HG03342 (cell line): ENCODE results near the gene ABHD18.
"Not testable (repeated sequence)": the region's sequence is repeated elsewhere in the genome, so short reads cannot be mapped to it uniquely, and the experiment has no call there.

Experiments
- ATAC-seq: cut with Tn5 transposase; IDR thresholded peaks from one replicate; pipeline ENCODE4 v1.9.1; 2021; ENCODE audit warnings: mild to moderate bottlenecking, moderate library complexity; ENCODE audit not compliant: unreplicated experiment

The ABHD18 gene

DNA sequence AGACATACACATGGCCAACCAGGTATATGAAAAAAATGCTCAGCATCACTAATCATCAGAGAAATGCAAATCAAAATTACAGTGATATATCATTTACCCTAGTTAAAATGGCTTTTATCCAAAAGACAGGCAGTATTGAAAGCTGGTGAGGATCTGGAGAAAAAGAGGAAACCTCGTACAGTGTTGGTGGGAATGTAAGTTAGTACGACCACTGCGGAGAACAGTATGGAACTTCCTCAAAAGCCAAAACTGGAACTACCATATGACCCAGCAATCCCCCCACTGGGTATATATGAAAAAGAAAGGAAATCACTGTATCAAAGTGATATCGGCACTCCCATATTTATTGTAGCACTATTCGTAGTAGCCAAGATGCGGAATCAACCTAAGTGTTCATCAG is 23.4 kb downstream of the ABHD18 start:
- no peak for ATAC-seq

DNA sequence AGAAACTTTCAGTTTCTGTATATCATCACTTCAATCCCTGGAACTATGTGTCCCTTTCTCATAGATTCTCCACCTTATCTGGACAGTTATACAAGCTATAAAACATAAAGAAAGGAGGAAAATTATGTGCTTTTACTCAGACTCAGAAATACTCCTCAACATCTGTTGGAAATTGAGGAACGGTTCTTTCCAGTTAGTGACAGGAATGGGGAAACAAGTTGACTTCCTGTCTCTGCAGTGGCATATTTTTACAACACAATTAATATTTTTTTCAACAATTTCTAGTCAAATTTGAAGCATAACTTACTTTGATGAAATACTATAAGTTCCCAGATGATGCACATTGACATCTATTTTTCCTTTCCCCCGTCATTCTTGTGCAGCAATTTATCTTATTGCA is 27.9 kb downstream of the ABHD18 start:
- no peak for ATAC-seq

DNA sequence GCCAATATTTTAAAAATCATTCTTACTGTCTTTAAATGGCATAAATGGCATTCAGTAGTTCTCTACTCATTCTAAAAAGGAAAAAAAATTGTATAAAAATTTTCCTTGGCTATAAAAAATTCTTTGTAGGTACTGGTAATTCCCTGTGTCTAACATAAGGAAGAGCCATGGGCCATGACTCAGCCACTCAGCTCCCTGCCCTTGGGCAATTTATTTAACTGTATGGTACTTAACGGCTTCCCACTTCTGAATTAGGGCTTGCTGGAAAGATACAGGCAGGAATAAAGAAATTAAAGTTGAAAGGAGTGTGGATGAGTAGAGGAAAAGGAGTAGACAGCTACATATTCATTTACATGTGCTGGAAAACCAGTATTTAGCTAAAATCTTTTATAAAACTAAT is 30.6 kb downstream of the ABHD18 start:
- ATAC-seq = no peak

DNA sequence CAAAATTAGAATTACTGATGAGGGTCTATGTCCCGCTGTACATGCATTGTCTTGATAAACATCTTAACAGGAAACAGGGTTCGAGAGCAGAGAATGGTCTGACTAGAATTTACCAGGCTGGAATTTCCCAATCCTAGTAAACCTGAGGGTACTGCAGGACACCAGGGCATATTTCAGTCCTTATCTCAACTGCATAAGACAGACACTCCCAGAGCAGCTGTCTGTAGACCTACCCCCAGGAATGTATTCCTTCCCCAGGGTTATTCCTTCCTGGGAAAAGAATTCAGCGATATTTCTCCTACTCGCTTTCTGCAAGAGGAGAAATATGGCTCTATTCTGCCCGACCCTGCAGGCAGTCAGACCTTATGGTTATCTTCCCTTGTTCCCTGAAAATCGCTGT is 31.3 kb downstream of the ABHD18 start:
- not testable (repeated sequence) for ATAC-seq

DNA sequence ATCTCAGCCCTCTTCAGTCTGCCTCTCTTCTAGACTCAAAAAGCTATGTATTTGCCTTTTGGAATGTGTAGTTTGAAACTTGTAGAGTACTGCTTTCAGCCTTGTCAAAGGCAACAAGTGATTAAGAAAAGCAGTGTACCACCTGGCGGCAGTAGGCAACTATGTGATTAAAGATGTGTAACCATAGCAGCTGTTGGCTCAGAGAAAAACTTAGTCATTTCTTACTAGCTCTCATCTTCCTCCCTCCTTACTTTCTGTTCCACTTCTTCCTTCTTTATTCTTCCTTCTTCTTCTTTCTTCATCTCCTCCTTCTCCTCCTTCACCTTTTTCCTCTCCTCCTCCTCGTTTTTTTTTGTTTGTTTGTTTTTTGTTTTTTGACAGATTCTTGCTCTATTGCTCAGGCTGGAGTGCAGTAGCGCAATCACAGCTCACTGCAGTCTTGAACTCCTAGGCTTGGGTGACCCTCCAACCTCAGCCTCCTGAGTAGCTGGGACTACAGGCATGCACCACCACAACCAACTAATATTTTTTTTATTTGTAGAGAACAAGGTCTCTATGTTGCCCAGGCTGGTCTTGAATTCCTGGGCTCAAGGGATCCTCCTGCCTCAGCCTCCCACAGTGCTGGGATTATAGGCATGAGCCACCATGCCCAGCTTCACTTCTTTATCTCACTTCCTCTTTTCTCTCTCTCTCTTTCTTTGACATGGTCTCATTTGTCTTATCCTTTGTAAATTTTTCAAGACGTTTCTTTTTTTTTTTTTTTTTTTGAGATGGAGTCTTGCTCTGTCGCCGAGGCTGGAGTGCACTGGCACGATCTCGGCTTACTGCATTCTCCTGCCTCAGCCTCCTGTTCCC is 32.6 kb downstream of the ABHD18 start:
- ATAC-seq = peak; percentile 99

DNA sequence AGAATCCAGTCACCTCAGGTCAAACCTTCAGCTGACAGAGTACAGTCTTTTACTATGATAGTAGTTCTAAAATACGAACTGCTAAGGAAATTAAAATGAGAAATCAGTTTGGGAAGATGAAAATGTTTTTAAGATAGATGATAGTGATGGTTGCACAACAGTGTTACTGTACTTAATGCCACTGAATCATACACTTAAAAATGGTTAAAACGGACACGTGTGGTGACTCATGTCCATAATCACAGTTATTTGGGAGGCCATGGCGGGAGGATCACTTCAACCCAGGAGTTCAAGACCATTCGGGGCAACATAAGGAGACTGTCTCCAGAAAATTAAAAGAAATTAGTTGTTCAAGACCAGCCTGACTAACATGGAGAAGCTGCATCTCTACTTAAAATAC is 41.4 kb downstream of the ABHD18 start:
- ATAC-seq = no peak

DNA sequence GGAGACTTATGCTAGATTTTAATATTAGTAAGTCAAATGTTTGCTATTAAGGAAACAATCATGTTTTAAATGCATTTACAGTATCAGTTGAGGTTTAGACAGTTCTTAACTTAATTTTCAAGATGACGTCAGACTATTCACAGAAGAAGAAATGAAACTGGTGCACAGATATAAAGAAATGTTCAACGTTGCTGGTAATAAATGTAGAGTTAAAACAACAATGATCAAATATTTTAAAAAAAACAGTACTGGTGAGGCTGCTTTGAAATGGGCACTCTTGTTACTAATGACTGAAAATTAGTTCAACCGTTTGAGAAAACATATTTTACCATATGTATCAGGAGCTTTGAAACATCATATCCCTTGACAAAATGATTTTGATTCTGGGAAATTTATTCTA is 44.2 kb downstream of the ABHD18 start:
- no peak for ATAC-seq

DNA sequence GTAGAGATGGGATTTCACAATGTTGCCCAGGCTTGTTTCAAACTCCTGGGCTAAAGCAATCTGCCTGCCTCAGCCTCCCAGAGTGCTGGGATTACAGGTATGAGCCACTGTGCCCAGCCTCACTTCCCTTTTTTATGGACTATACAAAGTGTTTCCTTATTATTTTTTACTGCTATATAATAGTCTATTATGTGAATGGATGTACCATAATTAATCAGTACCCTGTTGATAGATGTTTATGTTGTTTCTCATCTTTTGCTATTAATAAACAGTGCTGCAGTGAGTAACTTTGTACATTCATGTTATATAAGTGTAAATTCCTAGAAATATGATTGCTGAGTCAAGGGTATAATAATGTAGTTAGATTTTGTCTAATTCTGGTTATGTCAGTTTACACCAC is 60.1 kb downstream of the ABHD18 start:
- no peak for ATAC-seq

DNA sequence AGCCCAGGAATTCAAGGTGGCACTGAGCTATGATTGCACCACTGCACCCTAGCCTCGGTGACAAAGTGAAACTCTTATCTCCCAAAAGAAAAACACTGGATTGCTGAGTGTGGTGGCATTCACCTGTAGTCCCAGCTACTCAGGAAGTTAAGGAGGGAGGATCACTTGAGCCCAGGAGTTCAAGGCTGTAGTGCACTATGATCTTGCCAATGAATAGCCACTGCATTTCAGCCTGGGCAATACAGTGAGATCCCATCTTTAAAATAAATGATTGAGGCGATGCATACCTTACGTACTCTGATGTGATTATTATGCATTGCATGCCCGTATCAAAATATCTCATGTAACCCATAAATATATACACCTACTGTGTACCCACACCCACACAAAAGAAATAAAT is 64.7 kb downstream of the ABHD18 start:
- no peak for ATAC-seq

DNA sequence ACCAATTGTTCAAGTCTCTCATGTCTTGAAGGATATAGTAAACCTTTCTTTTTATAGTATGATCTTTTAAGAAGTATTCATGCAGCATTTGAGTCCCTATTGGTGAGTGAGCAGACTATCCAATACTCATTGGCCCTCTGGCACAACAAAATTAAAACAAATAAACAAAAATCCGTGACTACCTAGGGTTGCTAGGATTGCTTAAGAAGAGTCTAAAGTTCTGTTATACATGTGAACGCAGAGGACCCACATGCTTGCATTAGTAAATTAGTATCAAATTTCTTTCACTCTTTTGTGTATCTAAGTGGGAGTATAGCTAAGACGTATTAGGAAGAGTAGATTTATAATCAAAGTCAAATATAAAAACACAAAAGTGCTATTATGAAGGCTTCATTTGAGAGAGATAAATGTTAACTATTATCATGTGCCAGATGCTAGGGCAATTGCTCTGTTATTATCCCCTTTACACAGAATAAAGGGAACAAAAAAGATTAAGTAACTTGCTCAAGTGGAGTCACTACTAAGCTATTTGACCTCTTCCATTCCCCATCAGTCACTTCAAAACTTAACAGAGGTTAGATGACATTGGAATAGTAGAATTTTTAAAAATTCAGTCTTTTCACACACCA is 66.7 kb downstream of the ABHD18 start:
- no peak for ATAC-seq

DNA sequence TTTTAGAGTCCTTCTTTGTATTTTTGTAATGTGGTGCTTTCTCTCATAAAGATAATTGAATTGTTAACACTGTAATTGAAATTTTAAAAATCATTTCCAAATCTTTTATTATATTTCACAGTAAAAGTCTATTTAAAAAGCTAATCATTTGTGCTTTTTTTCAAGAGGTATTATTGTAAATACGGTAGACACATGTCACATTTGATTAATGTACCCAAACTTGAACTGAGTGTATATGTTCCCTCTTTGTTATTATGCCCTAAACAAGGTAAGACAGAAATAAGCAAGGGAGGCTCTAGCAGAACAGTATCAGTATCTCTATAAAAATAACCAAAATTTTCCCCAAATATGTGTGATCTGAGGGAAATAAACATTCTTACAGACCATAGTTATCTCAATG is 74.4 kb downstream of the ABHD18 start:
- ATAC-seq = no peak

DNA sequence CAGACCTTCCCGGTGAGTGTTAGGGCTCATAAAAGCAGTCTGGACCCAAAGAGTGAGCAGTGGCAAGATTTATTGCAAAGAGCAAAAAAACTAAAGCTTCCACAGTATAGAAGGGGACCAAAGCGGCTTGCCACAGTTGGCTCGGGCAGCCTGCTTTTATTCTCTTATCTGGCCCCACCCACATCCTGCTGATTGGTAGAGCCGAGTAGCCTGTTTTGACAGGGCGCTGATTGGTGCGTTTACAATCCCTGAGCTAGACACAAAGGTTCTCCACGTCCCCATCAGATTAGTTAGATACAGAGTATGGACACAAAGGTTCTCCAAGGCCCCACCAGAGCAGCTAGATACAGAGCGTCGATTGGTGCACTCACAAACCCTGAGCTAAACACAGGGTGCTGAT is 81.8 kb downstream of the ABHD18 start:
- ATAC-seq = not testable (repeated sequence)

DNA sequence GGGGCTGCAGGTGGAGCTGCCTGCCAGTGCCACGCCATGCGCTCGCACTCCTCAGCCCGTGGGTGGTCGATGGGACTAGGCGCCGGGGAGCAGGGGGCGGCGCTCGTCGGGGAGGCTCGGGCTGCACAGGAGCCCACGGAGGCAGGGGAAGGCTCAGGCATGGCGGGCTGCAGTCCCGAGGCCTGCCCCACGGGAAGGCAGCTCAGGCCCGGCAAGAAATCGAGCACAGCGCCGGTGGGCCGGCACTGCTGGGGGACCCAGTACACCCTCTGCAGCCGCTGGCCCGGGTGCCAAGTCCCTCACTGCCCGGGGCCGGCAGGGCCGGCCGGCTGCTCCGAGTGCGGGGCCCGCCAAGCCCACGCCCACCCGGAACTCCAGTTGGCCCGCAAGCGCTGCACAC is 82.3 kb downstream of the ABHD18 start:
- not testable (repeated sequence) for ATAC-seq

DNA sequence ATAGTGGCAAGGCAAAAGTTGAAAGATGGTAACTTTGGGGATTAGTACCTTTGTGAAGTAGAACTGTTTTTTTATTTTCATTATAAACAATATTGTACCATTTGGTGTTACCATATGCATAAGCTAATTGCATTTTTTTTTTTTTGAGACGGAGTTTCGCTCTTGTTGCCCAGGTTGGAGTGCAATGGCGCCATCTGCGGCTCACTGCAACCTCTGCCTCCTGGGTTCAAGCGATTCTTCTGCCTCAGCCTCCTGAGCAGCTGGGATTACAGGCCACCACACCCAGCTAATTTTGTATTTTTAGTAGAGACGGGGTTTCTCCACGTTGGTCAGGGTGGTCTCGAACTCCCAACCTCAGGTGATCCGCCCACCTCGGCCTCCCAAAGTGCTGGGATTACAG is 86.0 kb downstream of the ABHD18 start:
- not testable (repeated sequence) for ATAC-seq

DNA sequence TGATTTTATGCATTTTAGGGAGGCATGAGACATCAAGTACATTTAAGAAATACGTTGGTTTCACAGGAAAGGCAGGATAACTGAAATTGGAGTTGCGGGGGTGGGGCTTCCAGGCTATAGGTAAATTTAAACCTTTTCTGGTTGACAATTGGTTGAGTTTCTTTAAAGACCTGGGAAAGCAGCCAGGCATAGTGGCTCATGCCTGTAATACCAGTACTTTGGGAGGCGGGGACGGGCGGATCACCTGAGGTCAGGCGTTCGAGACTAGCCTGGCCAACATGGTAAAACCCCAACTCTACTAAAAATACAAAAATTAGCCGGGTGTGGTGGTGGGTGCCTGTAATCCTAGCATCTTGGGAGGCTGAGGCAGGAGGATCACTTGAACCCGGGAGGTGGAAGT is 89.7 kb downstream of the ABHD18 start:
- ATAC-seq = not testable (repeated sequence)

DNA sequence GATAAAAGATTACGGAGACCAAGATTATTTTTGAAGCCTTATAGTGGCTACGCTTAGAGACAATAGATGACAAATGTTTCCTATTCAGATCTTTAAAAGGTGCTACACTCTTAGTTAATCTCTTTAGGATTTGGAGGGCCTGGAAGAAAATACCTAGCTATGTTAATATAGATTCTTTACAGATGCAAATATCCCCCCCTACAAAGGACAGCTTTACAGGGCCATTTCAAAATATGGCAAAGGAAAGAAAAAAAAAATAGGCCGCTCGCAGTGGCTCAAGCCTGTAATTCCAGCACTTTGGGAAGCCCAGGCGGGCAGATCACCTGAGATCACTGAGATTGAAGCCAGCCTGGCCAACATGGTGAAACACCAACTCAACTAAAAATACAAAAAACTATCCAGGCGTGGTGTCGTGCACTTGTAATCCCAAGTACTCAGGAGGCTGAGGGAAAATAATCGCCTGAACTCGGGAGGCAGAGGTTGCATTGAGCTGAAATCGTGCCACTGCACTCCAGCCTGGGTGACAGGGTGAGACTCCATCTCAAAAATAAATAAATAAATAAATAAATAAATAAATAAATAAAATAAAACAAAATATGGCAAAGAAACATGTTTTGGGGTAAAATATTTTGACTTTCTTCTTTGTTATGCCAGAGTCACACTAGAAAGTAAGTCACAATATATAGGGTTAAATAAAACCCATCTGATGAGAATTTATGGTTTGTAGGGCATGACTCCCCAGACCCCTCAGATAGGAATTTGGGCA is 90.4 kb downstream of the ABHD18 start:
- not testable (repeated sequence) for ATAC-seq

DNA sequence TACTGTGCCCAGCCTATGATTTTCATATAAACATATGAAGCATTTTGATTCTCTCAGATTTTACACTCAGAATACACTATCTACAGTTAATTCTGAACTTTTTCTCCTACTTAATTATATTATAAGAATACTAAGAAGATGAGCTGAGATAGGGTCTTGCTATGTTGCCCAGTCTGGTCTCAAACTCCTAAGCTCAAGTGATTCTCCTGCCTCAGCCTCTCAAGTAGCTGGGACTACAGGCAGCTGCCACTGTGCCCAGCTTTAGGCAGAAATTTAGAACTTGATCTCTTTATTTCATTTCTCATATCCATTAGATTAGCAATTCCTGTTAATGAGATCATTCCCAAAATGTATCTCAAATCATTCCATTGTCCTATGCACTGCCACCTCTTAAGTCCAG is 91.2 kb downstream of the ABHD18 start:
- ATAC-seq = no peak

DNA sequence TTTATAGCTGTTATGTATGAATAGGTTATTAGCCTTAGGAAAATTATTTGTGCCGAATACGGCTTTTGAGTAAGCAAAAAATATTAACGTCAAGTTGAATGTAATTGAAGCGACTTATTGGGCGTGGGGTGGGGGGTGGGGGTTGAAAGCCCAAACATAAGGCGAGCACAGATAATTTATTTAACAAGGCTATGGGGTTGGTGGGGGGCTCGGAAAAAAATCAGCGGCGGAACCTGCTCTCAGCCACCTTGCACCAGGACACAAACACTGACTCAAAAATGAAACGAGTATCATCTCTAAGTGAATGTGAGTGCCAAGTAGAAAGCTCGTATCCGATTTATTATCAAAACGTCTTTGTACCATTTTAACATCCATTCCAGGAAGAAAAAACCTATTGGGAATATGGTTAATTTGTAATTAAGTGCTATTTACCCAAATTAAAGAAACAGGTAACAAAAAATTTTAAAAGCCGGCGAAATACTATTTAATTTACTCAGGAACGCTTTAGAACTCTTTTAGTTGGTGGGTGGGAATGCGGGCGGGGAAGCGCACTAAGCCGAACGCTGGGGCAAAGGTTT is 95.0 kb downstream of the ABHD18 start:
- no peak for ATAC-seq

DNA sequence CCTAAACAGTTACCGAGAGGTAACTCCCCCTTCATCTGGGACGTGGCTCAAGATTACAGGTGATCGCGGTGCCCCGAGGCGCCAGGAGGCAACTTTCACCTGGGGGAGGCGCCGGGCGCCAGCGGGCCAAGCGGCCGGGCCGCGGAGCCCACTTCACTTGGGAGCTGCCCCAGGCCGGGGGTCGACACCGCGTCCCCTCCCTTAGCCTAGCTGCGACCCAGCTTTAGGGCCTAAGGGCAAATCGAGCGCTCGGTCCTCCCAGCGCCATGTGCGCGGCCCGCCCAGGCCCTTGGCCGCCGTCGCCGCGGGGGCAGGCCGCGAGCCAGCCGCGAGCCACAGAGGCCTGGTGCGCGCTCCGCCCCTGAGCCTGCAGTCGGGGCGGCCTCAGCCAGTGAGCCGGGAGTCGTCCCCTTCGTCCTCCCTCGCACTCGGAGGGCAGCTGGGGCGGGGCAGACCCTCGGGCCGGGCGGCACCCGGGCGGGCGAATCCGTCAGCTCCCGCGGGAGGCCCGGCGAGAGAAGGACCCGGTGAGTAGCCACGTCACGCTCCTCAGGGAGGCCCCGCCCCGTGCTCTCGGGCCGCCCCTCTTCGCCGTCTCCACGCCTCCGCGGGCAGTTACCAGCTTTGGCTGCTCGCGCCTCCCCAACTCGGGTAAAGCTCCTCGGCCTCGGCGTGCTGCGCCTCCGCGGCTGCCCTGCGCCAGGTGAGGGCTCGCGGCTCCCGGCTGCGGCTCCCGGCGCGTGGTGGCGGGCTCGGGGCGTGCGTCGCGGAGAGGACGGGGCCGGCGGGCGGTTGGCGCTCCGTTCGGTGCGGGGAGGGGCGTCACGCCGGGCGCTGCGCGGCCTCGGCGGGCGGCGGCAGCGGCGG is 95.7 kb downstream of the ABHD18 start, which contains the start of gene LARP1B:
Gene LARP1B (plus strand): TSS at position 614 of the 867 bp plus-strand sequence. CDS start 13,640 bp downstream, outside the sequence.
- ATAC-seq = peak; percentile 90
